ENCODE data around the gene METTL17.

- TF ChIP-seq CTCF (optimal IDR thresholded peaks at IDR 0.05 in 1 of 3, IDR thresholded peaks at IDR 0.05 in 1 of 3, conservative IDR thresholded peaks at IDR 0.05 in 1 of 3; ENCODE audit: extremely low read depth in 1 of 3, insufficient read depth in 2 of 3, low read length in 3 of 3) = no peak
- no peak for TF ChIP-seq EZH2 (IDR thresholded peaks at IDR 0.05; ENCODE audit: low read length)
Observed at GRCh38 chr14:20976291-20976690, 13.5 kb upstream of the METTL17 start.

Measured in keratinocyte (primary cell).